Measurements from ENCODE around the gene COL23A1.

COL23A1 gene

DNA sequence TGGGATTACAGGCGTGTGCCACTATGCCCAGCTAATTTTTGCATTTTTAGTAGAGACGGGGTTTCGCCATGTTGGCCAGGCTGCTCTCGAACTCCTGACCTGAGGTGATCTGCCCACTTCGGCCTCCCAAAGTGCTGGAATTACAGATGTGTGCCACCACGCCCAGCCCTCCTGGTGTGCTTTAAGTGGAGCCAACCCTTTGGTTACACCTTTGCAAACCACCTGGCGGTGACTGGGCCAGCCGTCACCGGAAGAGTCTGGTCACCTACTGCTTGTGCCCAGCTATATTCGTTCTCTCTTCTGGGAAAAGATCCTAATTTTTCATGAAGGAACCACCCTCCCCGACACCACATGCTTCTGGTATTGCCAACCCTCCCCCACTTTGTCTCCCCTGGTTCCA is 35.9 kb downstream of the COL23A1 start:
- DNase-seq (ENCODE audit: low read depth in 2 of 2) = no peak

DNA sequence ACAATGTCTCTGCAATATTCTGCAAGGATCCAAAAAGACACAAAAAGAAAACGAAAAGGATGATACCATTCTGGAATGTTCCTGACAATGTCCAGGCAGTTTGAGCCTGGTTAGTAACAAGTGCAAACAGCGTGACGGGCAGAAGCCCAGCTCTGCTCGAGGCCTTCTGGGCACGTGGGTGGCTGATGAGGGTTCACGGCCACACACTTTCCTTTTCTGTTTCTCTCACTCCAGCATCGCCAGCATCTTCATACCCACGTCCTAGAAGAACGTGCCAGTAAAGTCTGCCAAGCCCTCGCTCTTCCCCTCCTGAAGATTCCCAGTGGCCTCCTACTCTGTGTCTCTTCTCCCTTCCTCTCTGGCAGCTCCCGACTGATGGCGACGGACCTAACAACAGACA is 36.7 kb downstream of the COL23A1 start:
- DNase-seq (ENCODE audit: low read depth in 2 of 2) = no peak

DNA sequence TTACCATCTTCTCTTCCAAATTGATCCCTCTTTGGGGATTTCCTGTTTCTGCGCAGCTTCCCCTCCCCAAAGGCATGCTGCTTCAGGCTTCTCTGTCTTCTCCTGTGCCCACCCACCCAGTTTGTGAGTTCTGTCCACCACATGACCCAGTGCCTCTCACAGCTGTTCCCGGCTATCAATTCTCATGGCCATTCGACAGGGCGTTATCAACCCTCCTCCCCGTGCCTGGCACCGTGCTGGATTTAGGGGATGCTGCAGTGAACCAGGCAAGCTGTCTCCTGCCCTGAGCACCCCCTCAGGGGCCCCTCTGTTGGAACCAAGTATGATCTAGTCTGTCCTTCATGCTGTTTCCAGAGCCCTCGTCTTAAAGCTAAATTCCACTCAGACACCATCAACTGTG is 38.7 kb downstream of the COL23A1 start:
- no peak for DNase-seq (ENCODE audit: low read depth in 2 of 2)

DNA sequence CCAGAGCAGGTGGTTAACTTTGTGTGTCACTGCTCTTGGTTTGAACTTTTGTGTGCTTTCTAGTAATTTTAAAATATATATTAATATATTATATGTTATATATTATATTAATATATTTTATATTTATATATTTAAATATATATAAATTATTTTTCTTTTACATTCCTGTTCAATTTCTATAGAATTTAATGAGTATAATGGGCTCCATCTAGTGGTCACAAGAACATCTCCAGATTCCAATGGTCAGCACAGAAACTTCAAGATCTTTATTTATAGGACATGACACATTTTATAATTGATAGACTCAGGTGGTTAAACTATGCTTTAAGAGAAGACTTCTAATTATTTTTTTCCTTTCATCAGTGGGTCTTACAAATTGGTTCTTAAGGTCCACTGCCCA is 39.1 kb downstream of the COL23A1 start:
- no peak for DNase-seq (ENCODE audit: low read depth in 2 of 2)

DNA sequence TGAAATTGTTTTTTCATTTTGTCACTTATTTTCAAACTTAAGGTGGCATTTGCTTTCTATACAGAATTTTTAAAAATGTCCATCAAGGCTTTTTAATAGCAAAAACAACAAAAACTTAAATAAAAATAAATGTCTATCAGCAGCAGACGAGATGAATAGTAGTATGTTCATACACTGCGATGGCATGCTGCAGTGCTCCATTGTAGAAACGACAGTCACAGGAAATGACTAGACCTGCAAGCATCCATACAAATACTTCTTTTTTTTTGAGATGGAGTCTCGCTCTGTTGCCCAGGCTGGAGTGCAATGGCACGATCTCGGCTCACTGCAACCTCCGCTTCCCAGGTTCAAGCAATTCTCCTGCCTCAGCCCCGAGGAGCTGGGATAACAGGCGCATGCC is 41.4 kb downstream of the COL23A1 start:
- no peak for DNase-seq (ENCODE audit: low read depth in 2 of 2)

DNA sequence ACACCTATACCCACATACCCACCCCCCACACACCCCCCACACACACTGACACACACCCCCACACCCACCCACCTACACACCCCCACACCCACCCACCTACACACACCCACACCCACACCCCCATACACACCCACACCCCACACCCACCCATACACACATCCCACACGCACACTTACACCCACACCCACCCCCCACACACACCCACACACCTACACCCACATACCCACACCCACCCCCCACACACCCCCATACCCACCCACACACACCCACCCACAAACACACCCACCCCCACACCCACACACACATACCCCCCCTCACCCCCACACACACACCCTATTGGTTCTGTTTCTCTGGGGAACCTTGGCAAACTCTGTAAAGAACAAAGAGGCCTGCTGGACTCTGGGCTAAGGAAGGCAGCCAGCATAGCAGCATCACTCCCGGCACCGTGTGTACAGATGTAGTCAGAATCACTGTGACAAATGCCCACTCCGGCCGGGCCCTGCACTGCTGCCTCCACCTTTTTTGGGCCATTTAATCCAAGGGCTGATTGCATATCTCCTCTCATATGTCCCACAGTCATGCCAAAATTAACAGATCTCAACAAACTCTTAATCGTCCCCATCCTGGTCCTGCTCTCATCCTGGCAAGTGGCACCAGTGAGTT is 42.3 kb downstream of the COL23A1 start:
- no peak for DNase-seq (ENCODE audit: low read depth in 2 of 2)

DNA sequence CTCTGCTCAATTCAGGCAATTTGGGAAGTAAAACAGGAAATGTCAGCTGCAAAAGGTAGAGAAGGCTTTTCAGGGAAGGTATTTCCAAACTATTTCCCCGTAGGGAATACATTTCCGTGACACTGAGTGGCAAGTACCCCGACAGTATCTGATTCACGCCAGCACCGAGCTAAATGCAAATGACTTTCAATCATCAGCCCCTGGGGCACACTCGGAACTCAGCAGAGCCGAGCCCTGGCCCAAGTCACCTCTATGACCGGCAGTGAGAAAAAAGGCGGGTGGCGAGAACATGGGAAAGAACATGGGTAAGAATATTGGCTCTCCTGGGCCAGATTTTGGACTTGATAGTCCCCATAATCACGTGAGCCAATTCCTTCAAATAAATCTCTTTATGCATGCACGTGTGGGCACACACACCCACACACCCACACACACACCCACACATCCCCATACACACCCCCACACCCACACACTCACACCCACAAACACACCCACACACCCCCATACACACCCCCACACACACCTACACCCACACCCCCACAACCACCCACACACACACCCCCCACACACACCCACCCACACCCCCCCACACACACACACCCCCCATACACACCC is 43.0 kb downstream of the COL23A1 start:
- DNase-seq (ENCODE audit: low read depth in 2 of 2) = no peak

DNA sequence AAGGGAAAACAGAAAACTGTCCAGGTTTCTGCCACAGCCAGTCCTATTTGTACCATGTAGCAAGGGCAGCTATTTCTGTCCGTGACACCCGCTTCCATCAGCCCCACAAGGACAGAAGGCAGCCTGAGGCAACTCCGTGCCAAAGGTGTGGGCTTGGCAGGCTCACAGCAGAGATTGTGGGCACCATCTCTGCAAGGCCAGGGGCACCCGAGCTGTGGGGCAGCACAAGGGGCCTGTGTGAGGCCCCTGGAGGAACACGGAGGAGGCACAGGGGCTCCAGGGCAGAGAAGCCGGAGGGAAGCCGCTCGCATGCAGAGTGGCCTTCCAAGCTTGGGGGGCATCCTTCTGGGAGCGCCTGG is 43.5 kb downstream of the COL23A1 start:
- DNase-seq (ENCODE audit: low read depth in 2 of 2) = no peak

DNA sequence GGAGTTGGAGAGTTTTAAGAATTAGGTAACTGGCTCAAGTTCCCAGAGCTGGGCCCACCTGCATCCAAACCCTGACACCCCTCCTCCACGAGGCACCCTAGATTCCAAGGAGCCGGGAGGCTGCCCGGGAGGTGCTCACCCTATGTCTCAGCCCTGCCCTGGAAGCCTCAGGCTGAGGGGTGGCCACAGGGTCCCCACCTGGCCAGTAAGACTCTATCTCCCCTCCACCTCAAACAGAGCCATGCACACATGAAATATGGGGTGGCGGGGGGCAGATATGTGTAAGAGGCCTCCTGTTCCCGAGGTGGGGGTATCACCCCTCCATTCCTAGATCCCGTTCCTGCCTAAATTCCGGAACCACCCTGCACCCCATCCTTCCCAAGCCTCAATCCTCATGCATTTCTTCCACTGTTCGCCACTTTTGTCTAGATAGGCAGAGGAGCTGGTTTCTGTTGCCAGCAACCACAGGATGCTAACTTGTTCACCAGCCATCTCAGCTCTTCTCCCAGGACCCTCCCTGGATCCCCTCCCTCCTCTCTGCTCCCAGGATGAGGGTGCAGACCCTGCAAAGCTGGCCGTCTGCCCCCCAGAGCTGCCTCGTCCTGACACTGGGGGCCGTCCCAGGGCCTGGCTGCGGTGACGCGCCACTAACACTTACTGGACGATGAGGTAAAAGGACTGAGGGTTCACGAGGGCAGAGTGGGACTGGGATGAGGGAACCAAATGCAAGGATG is 44.1 kb downstream of the COL23A1 start:
- DNase-seq (ENCODE audit: low read depth in 2 of 2) = no peak

DNA sequence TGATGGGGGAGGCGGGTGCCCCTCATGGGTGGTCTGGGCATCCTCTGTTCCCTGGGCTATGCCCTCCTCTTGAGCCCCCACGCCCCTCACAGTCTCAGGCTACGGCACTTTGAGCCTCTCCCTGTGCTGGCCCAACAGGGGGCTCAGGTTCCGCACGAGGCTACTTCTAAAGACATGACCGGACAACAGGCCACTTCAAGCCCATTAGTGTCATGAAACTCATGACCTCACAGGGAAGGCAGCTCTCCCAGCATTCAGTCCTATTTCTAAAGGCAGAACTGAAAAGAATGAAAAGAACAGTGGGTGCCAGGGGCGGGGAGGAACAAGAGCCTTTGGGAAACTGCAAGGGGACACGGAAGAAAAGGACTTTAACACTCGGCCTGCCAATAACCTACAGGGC is 45.0 kb downstream of the COL23A1 start:
- DNase-seq (ENCODE audit: low read depth in 2 of 2) = no peak

DNA sequence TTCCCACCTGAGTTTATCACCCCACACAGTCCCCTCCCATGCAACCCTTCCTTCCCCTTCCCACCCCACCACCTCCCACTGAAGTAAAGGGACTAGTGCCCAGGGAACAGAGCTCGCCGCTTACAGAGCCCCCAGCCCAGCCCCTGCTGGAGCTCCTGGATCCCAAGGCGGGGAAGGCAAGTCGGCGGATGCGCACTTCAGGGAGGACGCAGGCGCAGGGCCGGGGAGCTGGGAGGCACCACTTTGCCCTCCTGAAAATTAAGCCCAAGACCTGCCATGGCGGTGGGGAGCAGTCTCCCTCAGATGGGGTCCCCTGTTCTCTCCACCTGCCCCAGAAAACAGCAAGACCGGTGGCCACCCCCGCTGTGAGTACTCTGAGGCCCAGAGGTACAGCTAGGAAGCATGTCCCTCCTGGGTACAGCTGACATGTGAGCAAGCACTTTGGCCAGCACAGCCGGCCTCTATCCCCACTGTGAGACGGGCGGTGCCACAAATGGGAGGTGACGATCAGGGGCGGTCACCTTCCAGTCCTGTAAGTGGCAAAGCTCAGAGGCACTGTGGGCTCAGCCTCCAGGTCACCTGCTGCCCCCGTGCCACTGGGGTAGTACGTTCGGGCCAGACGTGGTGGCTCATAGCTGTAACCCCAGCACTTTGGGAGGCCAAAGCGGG is 45.9 kb downstream of the COL23A1 start:
- no peak for DNase-seq (ENCODE audit: low read depth in 2 of 2)

DNA sequence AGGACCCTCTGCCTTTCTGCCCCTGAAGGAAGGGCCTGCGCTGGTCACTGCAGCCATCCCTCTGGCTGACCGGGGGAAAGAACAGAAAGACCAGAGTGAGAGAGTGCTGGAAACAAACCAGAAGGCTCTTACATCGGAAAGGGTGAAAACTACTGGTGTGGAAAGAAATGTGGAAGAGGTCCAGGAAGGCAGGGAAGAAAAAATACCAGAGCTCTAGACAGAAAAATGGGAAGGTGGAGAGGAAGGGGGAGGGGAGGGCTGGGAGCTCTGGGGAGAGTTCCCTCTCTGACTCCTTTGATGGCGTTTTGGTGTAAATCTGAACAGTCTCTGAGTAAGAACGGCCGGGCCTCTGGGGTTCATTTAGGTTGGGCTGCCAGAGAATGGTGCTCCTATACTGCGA is 47.7 kb downstream of the COL23A1 start:
- DNase-seq (ENCODE audit: low read depth in 2 of 2) = no peak

DNA sequence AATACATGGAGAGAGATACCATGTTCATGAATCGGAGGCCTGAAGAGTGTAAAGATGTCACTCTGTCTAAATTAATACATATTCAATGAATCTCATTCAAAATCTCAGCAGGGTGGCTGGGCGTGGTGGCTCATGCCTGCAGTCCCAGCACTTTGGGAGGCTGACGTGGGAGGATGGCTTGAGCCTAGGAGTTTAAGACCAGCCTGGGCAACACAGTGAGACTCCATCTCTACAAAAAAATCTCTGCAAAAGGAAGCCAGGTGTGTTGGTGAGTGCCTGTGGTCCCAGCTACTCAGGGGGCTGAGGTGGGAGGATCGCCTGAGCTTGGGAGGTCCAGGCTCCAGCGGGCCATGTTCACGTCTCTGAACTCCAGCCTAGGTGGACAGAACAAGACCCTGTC is 49.7 kb downstream of the COL23A1 start:
- no peak for DNase-seq (ENCODE audit: low read depth in 2 of 2)

DNA sequence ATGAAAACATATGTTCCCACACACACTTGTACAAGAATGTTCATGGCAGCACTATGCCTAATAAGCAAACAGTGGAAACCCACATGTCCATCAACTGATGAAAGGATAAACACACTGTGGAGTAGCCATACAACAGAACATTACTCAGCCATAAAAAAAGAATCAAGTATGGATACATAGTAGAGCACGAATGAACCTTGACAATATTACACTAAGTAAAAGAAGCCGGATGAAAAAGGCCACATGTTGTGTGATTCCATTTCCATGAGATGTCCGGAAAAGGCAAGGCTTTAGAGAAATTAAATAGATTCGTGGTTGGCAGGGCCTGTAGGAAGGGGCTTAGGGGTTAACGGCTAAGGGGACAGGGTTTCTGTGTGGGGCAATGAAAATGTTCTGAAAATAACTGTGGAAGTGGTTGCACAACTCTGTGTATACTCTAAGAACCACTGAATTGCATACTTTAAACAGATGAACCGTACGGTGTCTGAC is 51.4 kb downstream of the COL23A1 start:
- DNase-seq (ENCODE audit: low read depth in 2 of 2) = no peak

DNA sequence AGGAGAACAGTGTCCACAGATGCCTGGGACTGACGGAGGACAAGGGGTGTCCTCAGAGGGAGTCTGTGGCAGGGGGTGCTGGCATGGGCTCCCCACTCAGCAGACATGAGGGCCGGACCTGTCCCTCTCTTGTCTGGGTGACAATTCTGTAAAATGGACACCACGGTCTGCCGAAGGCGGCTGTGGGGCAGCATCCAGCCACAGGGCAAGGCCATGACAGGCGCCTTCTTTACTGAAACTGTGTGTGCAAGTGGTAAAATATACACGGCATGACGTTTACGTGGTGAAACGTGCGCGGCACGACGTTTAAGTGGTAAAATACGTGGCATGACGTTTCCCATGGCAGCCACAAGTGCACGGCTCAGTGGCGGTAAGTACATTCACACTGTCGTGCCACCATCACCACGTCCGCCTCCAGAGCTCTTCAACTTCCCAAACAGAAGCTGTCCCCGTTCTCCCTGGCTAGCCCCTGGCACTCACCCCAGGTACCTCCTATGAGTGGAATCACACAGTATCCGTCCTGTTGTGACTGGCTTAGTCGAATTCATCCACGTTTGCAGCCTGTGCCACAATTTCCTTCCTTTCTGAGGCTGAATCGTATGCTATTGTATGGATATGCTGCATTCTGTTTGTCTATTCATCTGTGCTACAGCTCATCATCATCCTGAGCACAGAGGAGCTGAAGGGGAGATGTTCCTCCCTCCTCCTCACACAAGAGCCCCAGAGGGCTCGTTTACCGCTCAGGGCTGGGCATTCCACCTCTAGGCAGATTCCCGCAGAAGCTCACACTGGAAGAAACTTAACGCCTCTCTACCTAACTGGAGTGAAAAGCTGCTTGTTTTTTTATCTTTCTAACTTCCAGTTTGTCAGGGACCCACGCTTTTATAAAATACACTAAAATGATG is 52.5 kb downstream of the COL23A1 start:
- DNase-seq (ENCODE audit: low read depth in 2 of 2) = no peak

DNA sequence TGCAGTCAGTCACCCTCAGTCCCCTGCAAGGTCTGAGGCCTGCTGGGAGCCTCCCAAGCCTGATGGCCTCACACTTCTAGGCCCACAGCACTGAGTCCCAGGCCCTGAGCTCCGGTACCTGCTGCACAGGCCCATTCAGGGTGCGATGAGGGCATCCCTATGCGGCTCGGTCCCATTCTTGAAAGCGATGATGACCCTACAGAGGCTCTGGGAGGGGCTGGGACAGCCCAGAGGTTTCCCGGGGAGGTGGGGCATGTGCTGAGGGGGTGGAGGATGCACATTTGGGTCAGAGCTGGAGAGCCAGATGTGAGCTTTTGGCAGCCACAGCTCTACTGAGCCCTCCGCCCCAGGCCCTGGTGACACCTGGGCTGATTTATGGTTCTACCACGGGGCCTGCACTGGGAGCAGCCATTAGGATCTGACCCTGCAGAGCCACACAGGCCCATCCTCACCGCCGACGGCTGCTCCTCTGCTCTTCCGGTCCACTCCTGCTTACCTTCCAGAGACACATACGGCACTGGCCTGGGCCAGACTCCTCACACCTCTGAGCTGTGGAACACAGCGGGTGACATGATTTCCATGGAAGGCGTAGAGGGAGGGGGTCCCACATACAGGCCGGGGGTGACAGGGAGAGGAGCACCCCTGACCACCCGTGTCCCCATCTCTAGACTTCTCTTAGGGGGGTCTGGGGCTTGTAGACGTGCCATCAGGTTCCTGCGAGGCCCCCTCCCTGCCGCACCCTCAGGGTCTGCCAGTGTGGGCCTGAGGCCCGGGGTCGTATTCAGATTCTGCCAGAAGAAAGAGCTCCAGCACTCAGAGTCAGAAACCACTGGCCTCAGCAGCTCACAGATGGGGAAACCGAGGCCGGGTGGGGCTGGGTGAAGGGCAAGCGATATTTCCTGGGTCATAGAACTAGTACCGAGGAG is 53.4 kb downstream of the COL23A1 start:
- DNase-seq (ENCODE audit: low read depth in 2 of 2) = no peak

DNA sequence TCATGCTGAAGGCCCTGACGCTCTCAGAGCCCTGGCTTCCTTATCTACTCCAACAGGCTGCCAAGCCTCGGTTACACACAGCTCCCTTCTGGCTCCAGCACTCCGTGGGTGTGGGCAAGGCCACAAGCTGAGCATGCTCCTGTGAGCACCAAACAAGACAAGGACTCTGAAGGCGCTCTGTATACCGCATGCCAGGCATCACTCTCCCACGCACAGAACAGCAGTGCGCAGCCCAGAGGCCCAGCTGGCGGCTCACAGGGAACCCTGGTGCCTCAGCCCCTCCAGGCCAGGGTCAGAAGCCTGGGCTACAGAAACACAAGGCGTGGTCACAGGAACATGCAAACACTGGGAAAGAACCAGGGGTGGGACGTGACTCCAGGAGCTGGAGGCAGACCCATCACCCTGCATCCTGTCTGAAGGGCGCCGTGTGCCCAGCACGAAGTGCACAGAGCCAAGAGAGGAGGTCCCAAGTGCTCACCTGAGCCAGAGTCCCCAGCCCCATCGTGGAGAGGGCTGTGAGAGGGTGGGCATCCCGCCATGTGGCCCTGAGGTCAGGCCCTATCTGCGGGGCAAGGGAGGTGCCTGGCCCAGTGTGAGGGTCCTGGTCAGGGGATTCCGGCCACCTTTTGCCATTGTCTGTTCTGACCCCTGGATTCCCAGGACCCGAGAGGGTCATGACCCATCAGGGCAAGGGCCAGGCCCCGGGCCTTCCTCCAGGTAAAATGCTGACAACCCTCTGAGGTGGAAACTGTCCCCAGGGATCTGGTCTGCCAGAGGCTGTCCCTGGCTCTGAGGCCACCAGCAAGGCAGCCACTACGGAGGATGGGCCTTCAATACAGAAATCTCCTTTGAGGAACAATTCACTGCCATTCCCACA is 54.7 kb downstream of the COL23A1 start:
- no peak for DNase-seq (ENCODE audit: low read depth in 2 of 2)

DNA sequence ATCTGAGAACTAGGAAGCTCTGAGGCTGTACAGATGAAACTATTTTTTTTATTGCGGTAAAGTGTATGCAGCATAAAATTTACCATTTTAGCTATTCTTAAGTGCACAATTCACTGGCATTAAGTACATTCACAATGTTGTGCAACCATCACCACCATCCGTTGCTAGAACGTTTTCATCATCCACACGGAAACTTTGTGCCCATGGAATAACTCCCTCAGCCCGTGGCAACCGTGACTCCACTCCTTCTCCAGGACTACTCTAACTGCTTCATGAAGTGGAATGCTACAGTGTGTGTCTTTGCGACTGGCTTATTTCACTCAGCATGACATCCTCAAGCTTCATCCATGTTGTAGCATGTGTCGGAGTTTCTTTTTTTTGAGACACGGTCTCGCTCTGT is 57.1 kb downstream of the COL23A1 start:
- no peak for DNase-seq (ENCODE audit: low read depth in 2 of 2)

DNA sequence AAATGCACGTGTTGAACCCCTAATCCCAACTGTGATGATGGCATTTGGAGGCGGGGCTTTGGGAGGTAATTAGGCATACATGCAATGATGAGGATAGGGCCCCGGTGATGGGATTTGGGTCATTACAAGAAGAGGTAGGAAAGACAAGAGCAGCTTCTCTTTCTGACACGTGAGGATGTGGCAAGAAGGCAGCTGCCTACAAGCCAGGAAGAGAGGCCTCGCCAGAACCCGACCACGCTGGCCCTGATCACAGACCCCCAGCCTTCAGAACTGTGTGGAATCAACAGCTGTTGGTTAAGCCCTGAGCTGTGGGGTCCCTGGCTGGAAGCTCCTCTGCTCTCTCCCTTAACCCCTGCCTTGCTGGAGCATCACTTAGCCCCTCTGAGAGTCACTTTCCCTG is 57.5 kb downstream of the COL23A1 start:
- no peak for DNase-seq (ENCODE audit: low read depth in 2 of 2)

DNA sequence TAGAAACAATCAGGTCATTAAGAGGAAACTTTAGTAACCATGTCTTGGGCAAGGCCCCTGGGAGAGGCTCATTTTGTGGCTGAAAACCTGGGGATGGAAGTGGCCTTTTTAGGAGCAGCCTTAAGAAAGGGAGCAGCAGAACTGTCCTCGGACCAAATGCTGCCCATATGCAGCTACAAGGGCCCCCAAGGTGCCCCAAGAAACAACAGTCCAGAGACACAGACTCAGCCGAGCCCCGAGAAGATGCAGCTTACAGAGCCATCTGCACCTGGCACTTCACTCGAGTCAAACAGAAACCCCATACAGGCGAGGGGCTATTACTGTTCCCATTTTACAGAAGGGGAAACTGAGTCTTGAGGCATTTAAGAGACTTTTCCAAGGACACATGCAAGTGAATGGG is 58.0 kb downstream of the COL23A1 start:
- DNase-seq (ENCODE audit: low read depth in 2 of 2) = no peak
